ENCODE measurements around the gene CALD1.
A peak's percentile ranks its signal among the peaks of the same experiment; 100 is the strongest.

CALD1 gene

GRCh38 chr7:134928554-134928953, 149.1 kb downstream of the CALD1 start:
- DNase-seq: no peak

GRCh38 chr7:134931487-134931886, 152.1 kb downstream of the CALD1 start:
- DNase-seq: peak; percentile 63

- DNase-seq: peak; percentile 82
Observed at GRCh38 chr7:134932707-134933370, 153.4 kb downstream of the CALD1 start.

GRCh38 chr7:134933460-134934068, 154.1 kb downstream of the CALD1 start:
- no peak for DNase-seq

GRCh38 chr7:134935701-134936100, 156.3 kb downstream of the CALD1 start:
- peak; percentile 48 for DNase-seq

GRCh38 chr7:134936893-134937510, 157.6 kb downstream of the CALD1 start:
- DNase-seq: peak; percentile 33

- no peak for DNase-seq
Observed at GRCh38 chr7:134938141-134938540, 158.7 kb downstream of the CALD1 start.

GRCh38 chr7:134939136-134939535, 159.7 kb downstream of the CALD1 start:
- DNase-seq: no peak

GRCh38 chr7:134940729-134941128, 161.3 kb downstream of the CALD1 start:
- DNase-seq: no peak

- DNase-seq: peak; percentile 83
Observed at GRCh38 chr7:134941185-134941900, 161.9 kb downstream of the CALD1 start.

- DNase-seq: no peak
Observed at GRCh38 chr7:134941952-134942351, 162.5 kb downstream of the CALD1 start.

- no peak for DNase-seq
Observed at GRCh38 chr7:134942690-134943466, 163.4 kb downstream of the CALD1 start.

GRCh38 chr7:134943785-134944400, 164.5 kb downstream of the CALD1 start:
- DNase-seq: peak; percentile 32

GRCh38 chr7:134945691-134946090, 166.3 kb downstream of the CALD1 start:
- no peak for DNase-seq

GRCh38 chr7:134946260-134946659, 166.8 kb downstream of the CALD1 start:
- no peak for DNase-seq

GRCh38 chr7:134947329-134947728, 167.9 kb downstream of the CALD1 start:
- no peak for DNase-seq

- DNase-seq: no peak
Observed at GRCh38 chr7:134947831-134948230, 168.4 kb downstream of the CALD1 start.

GRCh38 chr7:134948246-134948645, 168.8 kb downstream of the CALD1 start:
- no peak for DNase-seq

- DNase-seq: peak; percentile 64
Observed at GRCh38 chr7:134948736-134949135, 169.3 kb downstream of the CALD1 start.

GRCh38 chr7:134949171-134949570, 169.7 kb downstream of the CALD1 start:
- DNase-seq: no peak

- no peak for DNase-seq
Observed at GRCh38 chr7:134954197-134955082, 175.0 kb downstream of the CALD1 start.

All from fibroblast of skin of scalp (primary cell).